Heart left ventricle (tissue), 13 donors: Measurements from ENCODE around the gene EHMT1.

ENCODE experiments used
- CTCF ChIP-seq, 12 donors: fragments of 200-600 bp; sonication (generic) in 4 of 12; IDR thresholded peaks; one replicate each; pipeline versions ENCODE4 v1.5.0 to v1.8.0; 2018 to 2022; ENCODE audit warnings: antibody characterized with exemption in 12 of 12, mild to moderate bottlenecking in 5 of 12
- POLR2A ChIP-seq, 2 donors: fragments of 450-650 bp; IDR thresholded peaks; one replicate each; pipeline ENCODE4 v1.6.1; 2017; ENCODE audit warnings: antibody characterized with exemption in 2 of 2, mild to moderate bottlenecking in 2 of 2, moderate library complexity in 2 of 2
- donor health status: ischemic (EF 13 %, LVEDD 7.1; RV severe dilation, severe dysfunction).
- donor health status: DM: no; HTN: yes; CAD: no.
- donor health status: DM: no; HTN: no; CAD: no.
- donor health status: ischemic (EF 25% LVEDD 6.9; RV normal size, moderate dysfunction).
- donor health status: ischemic (EF 25% LVEDD 5.7; RV mildly dilated, moderate dysfunction).
- donor health status: ischemic (EF 35%, LVEDD 5.7; RV mildly dilated, moderate dysfunction).
- donor health status: nonischemic (EF 11% LVEDD 7.7; RV severe dilation, severe dysfunction).
- donor health status: DM: yes; HTN: yes; CAD: no.
- donor health status: PGD.
- donor health status: ischemic (EF 29% LVEDD 5.4; RV normal size, mild dysfunction).
- donor health status: nonischemic (EF 23%, LVEDD 6.1; RV moderate dilation, normal function).

DNA sequence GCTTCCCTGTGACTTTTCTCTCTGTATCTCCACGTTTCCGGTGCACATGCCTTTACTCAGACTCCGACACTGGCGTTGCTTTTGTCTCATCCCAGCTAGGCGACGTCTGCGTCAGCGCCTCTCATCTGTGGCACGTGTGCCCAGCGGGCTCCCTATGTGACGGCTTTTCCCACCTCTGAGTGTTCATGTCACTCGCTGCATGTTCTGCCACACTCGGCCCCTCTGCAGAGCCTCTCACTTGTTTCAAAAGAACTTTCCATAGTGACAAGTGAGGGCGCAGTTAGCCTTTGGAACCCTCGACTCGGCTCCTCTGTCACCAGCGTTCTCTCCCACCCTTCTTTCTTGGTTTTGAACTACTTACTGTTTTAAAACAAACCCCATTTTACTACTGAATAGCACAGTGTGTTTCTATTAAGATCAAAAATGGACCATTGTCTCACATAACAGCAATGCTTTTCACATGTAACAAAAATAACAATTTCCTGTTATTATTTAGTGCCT is 145.4 kb downstream of the EHMT1 start:
- TF ChIP-seq CTCF (IDR thresholded peaks at IDR 0.05): no peak
- TF ChIP-seq POLR2A (IDR thresholded peaks at IDR 0.05): no peak
